GM18511 (cell line): Measurements from ENCODE around the gene VWA5B1.

ENCODE experiments used
- ATAC-seq: cut with Tn5 transposase; IDR thresholded peaks from one replicate; pipeline ENCODE4 v1.9.1; 2021; ENCODE audit warnings: mild to moderate bottlenecking, moderate library complexity; ENCODE audit not compliant: unreplicated experiment

VWA5B1 gene

DNA sequence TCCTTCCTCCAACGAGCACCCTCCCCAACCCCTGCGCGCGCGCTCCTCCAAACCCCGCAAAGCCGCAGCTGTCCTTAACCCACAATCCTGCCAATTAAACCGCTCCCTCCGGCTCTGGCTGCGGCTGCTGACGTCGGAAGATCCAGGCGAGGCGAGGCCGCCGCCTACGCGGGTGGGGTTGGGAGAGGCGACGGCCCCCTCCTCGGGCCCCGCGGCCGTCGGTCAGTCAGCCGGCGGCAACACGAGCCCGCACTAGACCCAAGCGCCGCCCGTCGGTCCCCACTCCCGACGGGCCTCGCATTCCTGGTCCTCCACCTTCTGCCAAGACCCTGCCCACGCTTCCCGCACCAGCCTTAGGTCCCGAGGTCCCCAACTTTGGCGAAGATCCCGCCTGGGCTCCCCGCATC, 75.4 kb downstream of the VWA5B1 start:
- no peak for ATAC-seq

DNA sequence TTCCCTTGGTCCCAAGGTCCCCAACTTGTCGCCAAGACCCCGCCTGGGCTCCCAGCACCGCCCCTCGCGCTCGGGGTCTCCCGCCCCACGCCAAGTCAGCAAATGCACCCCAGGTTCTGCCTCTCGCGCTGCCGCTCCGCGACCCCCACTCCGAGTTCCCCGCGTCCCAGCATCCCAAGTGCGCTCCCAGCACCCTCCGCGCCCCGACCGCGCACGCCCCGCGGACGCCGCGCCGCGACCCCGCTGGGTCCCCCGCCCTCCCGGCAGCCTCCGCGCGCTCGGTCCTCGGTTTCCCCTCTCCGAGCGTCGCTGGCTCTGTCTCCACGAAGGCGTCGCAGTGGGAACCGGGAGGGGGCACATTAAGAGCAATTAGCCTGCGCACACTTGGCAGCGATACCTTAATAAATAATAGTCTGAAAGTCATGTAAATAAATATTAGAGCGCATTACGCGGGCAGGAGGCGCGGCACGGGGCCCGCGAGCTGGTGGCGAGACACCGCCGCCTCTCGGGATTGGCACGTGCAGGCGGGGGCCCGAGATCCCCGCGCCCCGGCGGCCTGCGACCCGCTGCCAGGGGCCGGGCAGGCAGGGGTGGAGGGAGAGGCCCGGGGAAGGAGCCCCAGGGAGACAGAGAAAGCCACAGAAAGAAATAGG, 75.9 kb downstream of the VWA5B1 start:
- no peak for ATAC-seq

DNA sequence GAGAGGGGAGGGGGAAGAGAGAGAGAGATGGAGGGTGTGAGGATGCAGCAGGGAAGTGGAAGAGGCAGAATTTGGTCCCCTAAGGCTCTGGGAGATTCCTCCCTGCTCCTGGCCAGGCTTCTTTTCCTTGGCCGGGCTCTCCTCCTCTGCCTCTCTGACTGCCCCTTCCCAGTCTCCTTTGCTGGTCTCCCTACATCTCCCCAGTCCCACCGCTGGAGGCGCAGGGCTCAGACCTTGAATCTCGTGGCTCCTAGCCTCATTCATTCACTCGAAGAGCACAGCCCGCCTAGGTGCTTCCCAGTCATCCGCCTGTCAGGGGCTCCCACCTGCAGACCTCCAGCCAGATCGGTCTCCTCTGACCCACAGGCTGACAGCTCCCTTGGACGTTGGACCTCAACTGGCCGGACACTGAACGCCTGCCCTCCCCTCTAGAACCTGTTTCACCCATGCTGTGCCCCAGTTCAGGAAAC, 76.5 kb downstream of the VWA5B1 start:
- no peak for ATAC-seq

DNA sequence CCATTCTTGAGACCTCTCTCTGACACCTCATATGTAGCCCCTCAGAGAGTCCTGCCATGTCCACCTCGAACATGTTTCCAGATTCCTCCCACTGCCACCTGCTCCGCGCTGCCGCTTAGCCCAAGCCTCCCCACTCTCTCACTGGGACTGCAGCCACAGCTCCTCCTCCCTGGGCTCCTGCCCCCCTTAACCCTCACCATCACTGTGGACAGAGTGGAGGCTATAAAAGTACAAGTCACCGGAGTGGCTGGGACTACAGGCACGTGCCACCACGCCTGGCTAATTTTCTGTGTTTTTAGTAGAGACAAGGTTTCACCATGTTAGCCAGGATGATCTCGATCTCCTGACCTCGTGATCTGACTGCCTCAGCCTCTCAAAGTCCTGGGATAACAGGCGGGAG, 77.0 kb downstream of the VWA5B1 start:
- ATAC-seq: no peak

DNA sequence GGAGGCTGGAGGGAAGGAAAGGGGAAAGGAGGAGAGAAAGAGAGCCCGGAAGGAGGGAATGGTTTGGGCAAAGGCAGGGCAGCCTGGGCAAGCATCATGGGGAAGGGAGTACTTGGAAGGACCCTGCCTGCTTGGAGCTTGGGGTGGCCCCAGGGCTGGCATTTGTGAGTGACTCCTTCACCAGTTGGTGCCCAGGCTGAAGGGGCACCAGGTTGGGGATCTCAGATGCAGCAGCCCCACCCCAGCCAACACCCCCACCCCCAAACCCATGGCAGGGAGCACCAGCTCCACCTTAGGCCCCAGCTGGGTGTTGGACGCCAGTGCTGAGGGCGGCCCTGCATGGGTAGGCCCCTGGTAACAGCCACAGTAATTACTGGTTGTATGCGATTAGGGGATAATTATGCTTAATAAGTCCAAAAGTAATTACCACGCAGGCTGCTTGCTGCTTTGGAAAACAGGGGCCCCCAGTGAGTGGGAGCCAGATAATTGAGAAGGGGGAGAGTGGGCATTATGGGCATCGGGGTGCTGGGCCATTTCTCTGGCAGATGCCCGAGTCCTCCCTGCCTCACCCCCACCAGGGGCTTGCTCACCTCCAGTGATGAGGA, 78.3 kb downstream of the VWA5B1 start:
- ATAC-seq: no peak

DNA sequence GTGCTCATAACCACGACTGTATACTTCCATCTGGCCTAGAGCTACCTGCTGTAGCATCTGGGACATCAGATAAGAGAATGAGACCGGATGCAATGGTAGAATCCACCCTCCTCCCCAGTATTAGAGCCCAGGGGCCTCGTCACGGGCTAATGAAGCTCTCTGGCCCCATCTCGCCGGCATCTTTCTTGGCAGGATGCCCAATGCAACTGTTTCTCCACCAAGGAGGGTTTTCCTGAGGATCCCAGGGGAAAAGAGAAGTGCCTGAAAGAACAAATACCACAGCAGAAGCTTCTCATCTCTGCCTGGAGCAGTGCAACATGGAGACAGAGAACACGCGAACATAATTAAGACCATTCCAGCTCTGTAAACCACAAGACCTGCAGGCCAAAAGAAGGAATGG, 80.0 kb downstream of the VWA5B1 start:
- no peak for ATAC-seq

DNA sequence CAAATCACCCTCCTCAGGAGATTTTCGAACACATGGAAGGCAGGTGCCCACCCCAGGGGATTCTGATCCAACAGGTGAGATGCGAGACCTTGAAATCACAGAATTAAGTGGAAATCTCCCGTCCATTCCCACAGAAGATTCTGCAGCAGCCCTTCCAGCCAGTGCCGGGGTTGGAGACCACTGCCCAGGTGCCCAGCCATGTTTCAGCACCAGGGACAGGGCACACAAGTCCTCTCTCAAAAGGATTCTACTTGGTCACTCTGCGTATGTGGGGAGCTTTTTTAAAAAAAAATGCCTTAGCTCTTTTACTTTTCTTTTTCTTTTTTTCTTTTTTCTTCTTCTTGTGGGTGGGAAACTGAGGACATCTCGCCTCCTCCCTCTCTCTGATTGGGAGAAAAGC, 80.7 kb downstream of the VWA5B1 start:
- no peak for ATAC-seq

DNA sequence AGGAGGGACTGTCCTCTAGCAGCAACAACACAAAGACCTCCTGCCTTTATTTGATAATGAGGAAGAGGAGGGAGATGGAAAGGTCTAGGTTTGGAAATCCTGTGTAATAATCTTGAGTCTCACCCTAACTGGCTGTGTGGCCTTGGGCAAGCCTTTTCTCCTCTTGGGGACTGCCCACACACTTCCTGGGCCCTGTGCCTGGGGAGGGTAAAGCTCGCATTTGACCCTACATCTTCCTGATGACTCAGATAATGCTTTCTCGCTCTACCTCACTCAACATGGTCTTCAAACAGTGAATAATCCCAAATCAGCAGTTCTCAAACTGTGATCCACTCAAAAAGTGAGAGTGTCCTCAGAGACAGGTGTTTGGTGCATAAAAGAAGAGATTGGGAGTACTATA, 81.2 kb downstream of the VWA5B1 start:
- ATAC-seq: no peak

DNA sequence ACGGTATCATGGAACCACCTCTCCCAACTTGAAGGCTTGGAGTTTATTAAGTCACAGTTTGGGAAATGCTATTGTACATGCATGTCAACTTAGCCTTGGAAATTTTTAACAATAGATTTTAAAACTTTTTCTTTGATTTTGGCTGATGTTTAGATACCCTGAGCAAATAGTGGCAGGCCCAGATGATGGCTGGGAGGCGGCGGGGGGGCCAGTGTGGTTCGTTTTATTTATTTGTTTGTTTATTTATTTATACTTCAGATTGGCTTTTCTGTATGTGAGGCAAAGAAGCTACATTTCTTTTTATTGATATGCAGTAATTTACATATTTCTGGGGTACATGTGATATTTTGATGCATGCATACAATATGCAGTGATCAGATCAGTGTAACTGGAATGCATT, 82.0 kb downstream of the VWA5B1 start:
- ATAC-seq: no peak

DNA sequence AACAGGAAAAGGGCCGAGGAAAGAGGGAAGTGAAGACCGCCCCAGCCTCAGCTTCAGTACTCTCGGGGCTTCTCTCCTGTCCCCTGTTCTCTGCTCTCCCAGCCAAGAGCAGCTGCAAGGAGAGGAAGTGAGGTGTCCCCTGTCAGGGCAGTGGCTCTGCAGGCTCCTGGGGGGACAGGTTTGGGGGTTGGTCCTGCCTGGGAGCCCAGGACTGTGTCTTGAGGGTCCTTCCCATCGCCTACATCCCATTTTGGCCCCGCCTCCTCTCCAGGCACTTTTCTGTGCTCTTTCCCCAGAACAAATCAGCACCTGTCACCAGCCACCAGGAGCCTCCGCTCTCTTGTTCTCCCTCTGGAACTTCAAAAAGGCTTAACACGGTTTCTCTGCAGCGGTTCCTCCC, 82.6 kb downstream of the VWA5B1 start:
- no peak for ATAC-seq

DNA sequence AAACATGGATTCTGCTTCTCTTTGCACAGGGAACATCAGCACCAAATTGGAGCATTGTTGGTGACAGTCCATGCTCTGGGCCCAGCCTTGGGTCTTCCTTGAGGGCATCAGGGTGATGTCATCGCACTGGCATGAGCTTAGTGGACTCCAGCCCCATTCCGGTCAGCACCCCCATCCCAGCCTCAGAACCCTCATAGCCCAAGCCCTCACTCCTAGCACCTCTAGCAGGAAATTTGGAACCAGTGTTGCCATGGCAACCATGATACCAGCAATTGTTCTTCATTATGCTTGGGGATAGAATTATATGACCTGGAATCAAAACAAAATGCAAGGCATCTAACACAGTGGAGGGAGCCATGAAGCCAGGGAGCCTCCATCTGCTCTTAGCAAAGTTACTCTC, 83.1 kb downstream of the VWA5B1 start:
- no peak for ATAC-seq

DNA sequence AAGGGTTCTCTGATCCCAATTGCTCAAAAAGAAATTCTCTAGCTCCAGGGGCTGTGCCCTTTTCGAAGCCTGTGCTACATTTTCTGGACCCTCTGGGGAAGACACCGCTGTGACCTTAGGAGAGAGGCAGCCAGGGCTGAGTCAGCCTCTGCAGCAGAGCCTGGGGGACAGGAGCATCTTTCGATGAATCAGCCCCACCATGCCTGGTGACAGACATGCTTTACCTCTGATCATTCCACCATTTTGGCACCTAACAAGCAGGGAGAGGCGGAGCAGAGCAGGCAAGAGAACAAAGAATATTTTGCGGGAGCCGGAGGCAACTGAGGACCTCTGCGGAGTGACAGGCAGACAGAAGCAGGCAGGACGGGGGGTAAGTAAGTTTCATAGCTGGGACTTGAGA, 84.9 kb downstream of the VWA5B1 start:
- ATAC-seq: no peak

DNA sequence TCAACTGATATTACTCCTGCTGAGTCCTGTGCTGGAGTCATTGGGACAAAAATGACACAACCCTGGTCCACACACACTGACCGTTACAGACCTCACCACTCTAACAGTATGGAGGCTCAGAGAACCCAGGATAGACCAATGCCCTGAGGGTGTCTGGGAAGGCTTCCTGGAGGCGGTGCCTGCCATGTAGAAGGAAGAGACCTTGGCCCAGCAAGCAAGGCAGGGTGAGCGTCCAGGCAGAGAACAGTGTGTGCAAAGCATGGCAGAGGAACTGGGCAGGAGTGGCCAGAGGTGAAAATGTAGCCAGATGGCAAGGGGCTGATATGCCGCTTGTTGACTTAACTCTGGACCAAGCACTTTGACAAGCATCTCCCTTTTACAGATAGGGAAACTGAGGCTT, 85.5 kb downstream of the VWA5B1 start:
- no peak for ATAC-seq

DNA sequence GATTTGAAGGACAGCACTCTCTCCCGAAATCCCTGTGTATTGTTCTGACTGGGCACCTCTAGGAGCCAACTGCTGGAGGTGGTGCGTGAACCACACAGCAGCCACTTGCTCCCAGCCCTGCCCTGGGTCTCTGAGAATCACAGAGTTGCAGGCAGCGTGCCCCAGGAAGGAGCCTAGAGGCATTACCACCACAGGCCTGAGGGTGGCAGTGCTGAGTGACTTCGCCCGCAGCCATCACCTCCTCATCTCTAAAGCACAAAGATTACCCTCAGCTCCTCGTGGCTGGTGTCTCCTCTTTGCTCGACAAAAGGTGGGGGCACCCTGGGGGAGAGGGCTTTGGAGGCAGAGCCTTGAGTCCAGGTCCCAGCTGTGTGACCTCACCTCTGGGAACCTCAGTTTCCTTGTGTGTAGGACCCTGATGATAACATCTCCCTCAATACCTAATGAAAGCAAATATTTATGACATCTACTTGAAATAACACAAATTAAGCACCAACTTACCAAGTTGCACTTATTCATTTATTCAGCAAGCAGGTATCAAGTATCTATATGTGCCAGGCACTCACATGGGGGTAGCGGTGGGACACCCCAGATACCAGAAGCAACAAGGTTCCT, 86.3 kb downstream of the VWA5B1 start:
- ATAC-seq: no peak

DNA sequence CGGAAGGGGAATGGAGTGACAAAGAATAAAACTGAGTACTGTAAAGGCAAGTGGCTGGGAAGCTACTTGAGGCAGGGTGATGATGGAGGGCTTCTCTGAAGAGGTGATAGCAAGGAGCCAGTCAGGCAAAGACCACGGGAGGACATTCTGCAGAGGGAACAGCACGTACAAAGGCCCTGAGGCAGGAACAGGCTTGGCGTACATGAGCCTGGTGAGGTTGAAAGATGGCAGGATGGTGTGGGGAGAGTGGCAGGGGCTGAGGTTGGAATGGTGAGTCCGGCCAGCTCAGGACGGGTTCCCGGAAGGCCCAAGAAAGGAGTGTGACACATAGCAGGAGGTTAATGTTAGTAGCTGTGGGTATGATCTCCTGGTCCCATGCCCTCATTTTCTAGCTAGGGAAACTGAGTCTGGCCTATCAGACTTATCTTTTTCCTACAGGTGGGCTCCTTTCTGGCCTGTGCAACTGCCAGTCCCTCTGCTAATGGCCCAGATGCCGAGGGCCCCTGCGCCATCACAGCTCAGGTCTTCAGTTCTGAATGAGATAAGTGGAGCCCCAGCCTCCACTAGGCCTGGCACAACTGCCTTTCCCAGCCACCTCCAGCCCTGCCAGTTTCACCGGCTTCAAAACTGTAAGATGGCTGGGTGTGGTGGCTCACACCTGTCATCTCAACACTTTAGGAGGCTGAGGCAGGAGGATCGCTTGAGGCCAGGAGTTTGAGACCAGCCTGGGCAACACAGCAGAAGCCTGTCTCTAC, 87.0 kb downstream of the VWA5B1 start:
- ATAC-seq: no peak

DNA sequence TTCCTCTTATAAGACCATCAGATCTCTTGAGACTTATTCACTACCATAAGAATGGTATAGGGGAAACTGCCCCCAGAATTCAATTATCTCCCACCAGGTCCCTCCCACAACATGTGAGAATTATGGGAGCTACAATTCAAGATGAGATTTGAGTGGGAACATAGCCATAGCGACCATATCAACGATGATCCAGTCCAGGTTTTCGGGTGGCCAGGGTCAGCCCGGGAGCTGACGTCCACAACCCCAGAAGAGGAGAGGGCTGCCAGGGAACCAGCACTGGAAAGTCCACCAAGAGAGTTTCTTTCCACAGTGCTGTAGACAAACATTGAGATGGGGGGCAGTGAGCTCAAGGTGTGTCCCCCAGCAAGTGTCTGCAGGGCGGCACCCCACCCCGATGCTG, 88.4 kb downstream of the VWA5B1 start:
- ATAC-seq: no peak

DNA sequence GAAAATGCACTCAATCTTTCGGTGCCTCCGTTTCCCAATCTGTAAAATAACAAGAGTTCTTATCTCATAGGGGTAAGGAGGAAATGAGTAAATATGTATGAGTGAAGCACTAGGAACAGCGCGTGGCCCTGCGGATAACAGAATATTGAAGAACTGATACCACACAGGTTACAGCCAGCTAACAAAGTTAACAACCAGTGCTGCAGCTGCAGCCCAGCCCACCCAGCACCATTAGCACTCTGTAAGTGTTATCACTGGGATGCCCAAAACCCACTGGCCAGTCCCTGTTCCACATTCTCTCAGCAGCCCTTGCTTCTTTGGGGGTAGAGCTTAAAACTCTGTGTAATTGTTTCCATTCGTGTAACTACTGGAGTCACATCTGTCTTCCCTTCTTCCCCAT, 89.5 kb downstream of the VWA5B1 start:
- ATAC-seq: no peak

DNA sequence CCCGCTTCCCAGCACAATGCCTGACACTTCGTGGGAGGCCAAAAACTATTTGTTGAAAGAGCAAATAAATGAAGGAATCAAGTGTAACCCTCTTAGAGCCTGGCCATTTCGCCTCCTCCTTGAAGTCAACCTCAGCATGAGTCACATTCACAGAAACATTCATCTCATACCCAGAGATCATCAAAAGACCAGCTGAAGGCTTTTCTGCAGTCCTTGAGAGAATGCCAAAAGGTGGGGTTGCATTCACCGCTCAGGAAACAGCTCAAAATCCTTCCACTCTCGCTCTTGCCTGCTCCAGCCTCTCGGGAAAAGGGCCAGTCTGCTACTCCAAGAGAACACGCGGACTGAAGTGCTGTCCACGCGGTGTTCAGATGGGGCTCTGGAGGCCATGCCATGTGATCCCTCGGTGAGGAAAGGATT, 90.0 kb downstream of the VWA5B1 start:
- ATAC-seq: no peak

DNA sequence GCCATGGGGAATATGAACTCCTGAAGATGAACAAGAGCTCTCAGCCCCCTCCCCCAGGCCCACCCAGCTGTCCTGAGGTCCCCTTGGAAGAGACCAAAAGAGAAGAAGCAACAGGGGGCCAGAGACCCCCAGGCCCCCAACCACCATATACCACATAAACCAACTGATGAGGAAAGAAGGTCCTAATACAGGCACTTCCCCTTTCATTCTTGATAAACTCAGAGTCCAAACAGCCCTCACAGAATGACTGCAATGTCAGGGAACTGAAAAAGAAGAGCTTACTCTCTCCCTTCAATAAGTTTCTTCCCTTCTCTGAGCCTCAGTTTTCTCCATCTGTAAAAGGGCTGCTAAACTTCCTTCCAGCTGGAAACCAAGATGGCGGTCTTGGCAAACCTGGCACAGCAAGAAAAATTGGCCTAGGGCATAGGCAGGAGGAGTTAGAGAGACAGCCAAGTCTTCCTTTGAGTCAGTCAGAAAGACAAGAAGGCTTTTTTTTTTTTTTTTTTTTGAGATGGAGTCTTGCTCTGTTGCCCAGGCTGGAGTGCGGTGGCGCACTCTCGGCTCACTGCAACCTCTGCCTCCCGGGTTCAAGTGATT, 90.5 kb downstream of the VWA5B1 start:
- ATAC-seq: no peak

DNA sequence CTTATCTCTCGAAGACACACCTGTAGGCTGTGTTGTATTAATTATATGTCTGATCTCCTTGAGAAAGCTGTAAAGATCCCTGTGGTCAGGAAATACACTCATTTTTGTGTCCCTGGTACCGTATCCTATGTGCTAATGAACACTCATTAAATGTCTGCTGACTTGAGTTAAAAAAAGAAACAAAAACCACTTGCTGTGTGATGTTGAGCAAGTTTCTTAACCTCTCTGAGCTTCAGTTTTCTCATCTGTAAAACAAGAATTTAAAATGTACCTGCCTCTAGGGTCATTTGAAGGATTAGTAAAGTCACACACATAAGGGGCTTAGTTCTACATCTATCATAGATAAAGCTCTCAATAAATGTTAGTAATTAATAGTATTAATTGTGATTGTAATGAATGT, 91.3 kb downstream of the VWA5B1 start:
- no peak for ATAC-seq

DNA sequence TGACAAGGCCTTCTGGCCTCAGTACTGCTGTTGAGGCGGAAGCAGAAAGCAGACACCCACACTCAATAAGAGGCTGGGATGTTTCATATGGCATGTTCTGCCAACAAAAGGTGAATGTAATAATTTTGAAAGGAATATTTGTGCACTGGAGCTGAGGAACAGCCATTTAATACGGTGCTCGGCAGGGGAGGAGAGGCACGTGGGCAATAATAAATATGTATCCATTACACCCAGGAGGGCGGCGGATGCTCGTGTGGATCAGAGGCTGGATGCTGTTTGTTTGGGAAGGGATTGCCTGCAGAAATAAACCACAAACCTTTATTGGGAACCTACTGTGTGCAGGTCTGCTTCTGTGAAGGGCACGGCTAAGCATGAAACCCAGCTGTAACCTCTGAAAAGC, 92.0 kb downstream of the VWA5B1 start:
- no peak for ATAC-seq
